MM.1S (cell line): Measurements from ENCODE around the gene SETBP1.

Experiments used
- DNase-seq: peaks from one replicate; pipeline ENCODE4 v3.0.0-alpha.2; 2015
- H2AFZ ChIP-seq: fragments of 300-600 bp; sonication (generic); 2 replicates; pipeline ENCODE4 v1.6.0; 2016; ENCODE audit warnings: antibody characterized with exemption, low read length
- H3F3A ChIP-seq: fragments of 300-600 bp; sonication (generic); 2 replicates; pipeline ENCODE4 v1.6.1; 2016; ENCODE audit warnings: mild to moderate bottlenecking, antibody characterized with exemption, low read length, moderate library complexity, mixed read lengths; ENCODE audit not compliant: insufficient read depth
- H3K27ac ChIP-seq: fragments of 300-600 bp; sonication (generic); 2 replicates; pipeline ENCODE4 v1.5.1; 2016; ENCODE audit warnings: mild to moderate bottlenecking, low read length
- H3K27me3 ChIP-seq: fragments of 300-600 bp; sonication (generic); replicated peaks from 2 replicates; pipeline ENCODE4 v1.6.0; 2016; ENCODE audit warnings: low read length; ENCODE audit not compliant: insufficient read depth
- H3K36me3 ChIP-seq: fragments of 300-600 bp; sonication (generic); replicated peaks from 2 replicates; pipeline ENCODE4 v1.6.1; 2016; ENCODE audit warnings: mild to moderate bottlenecking, low read length, mixed read lengths; ENCODE audit not compliant: insufficient read depth
- H3K4me1 ChIP-seq: fragments of 300-600 bp; sonication (generic); 2 replicates; pipeline ENCODE4 v1.6.1; 2016; ENCODE audit warnings: low read length, mixed read lengths
- H3K4me2 ChIP-seq: fragments of 300-600 bp; sonication (generic); 2 replicates; pipeline ENCODE4 v1.6.0; 2016; ENCODE audit warnings: low read depth, low read length
- H3K4me3 ChIP-seq: fragments of 300-600 bp; sonication (generic); 2 replicates; pipeline ENCODE4 v1.5.1; 2016; ENCODE audit warnings: low read length, mixed read lengths
- H3K79me2 ChIP-seq: fragments of 300-600 bp; sonication (generic); 2 replicates; pipeline ENCODE4 v1.6.1; 2016; ENCODE audit warnings: mixed run types, low read length, mixed read lengths
- H3K9ac ChIP-seq: fragments of 300-600 bp; sonication (generic); 2 replicates; pipeline ENCODE4 v1.6.1; 2016; ENCODE audit warnings: low read length, mixed read lengths
- H3K9me2 ChIP-seq: fragments of 300-600 bp; sonication (generic); replicated peaks from 2 replicates; pipeline ENCODE4 v1.6.1; 2016; ENCODE audit warnings: mild to moderate bottlenecking, low read length, mixed read lengths; ENCODE audit not compliant: insufficient read depth
- H3K9me3 ChIP-seq: fragments of 300-600 bp; sonication (generic); replicated peaks from 2 replicates; pipeline ENCODE4 v1.6.1; 2016; ENCODE audit warnings: mild to moderate bottlenecking, low read length, mixed read lengths; ENCODE audit not compliant: insufficient read depth
- H4K20me1 ChIP-seq: fragments of 300-600 bp; sonication (generic); 2 replicates; pipeline ENCODE4 v1.6.1; 2016; ENCODE audit warnings: mild to moderate bottlenecking, low read length, moderate library complexity, mixed read lengths; ENCODE audit not compliant: insufficient read depth
- EZH2 ChIP-seq: fragments of 300-600 bp; sonication (generic); optimal IDR thresholded peaks from 2 replicates; pipeline ENCODE3; 2017; ENCODE audit warnings: low read depth, mild to moderate bottlenecking, antibody characterized with exemption, low read length, mixed read lengths
- EZH2phosphoT487 ChIP-seq: fragments of 300-600 bp; sonication (generic); IDR thresholded peaks from 2 replicates; pipeline ENCODE4 v1.6.1; 2018; ENCODE audit warnings: antibody characterized with exemption, low read length
- TF ChIP-seq, protein P1 (sequence below): fragments of 300-600 bp; sonication (generic); IDR thresholded peaks from 2 replicates; pipeline ENCODE4 v1.5.1; 2016; ENCODE audit warnings: antibody characterized with exemption, low read length, mixed read lengths

The SETBP1 gene

GRCh38 chr18:44849361-44849760 lies 168.7 kb downstream of the SETBP1 start:
- no peaks in the 10 kb centered on the region for H3K27me3 ChIP-seq
- peaks cover 75% of the 10 kb centered on the region for H3K79me2 ChIP-seq
- H3F3A ChIP-seq: peaks cover 6% of the 10 kb centered on the region
- no peaks in the 10 kb centered on the region for H3K9me3 ChIP-seq
- H3K9me2 ChIP-seq: no peaks in the 10 kb centered on the region
- H3K4me3 ChIP-seq: no peak overlapping the region
- no peak overlapping the region for H2AFZ ChIP-seq
- H3K9ac ChIP-seq: no peak overlapping the region
- no peaks in the 10 kb centered on the region; the same call in 1 of the 2 replicates for H3K36me3 ChIP-seq
- peaks cover 30% of the 10 kb centered on the region for H3K4me1 ChIP-seq
- no peak for DNase-seq
- no peak overlapping the region for H3K4me2 ChIP-seq
- TF ChIP-seq EZH2 (no peak), EZH2phosphoT487 (no peak)
- TF ChIP-seq, protein P1, sequence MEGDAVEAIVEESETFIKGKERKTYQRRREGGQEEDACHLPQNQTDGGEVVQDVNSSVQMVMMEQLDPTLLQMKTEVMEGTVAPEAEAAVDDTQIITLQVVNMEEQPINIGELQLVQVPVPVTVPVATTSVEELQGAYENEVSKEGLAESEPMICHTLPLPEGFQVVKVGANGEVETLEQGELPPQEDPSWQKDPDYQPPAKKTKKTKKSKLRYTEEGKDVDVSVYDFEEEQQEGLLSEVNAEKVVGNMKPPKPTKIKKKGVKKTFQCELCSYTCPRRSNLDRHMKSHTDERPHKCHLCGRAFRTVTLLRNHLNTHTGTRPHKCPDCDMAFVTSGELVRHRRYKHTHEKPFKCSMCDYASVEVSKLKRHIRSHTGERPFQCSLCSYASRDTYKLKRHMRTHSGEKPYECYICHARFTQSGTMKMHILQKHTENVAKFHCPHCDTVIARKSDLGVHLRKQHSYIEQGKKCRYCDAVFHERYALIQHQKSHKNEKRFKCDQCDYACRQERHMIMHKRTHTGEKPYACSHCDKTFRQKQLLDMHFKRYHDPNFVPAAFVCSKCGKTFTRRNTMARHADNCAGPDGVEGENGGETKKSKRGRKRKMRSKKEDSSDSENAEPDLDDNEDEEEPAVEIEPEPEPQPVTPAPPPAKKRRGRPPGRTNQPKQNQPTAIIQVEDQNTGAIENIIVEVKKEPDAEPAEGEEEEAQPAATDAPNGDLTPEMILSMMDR: no peak
- no peaks in the 10 kb centered on the region for H4K20me1 ChIP-seq
- no peak overlapping the region for H3K27ac ChIP-seq

DNA sequence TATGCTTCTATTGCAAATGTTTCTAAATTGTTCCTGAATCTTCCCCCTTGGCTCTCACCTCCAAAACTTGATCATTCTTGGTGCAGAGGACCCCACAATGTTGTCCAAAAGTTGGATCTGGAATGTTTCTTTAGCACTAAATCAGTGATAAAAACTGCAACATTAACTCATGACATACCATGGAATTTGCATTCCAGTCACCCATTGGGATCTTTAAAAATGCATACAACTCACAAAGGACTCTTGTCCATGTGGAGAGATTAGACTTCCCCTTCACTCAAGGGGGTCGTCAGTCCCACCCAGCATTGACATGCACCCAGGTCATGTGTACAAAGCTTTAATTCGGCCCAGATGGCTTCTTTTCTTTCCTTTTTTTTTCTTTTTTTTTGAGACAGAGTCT lies 169.3 kb downstream of the SETBP1 start:
- Histone ChIP-seq H3K4me1 (peaks cover 30% of the 10 kb centered on the region), H3K27ac (no peak overlapping the region), H3K9me3 (no peaks in the 10 kb centered on the region), H3K9me2 (no peaks in the 10 kb centered on the region), H3K79me2 (peaks cover 74% of the 10 kb centered on the region), H3K27me3 (no peaks in the 10 kb centered on the region), H4K20me1 (no peaks in the 10 kb centered on the region), H3K4me2 (no peak overlapping the region), H3K36me3 (no peaks in the 10 kb centered on the region; the same call in 1 of the 2 replicates), H3F3A (peaks cover 6% of the 10 kb centered on the region), H2AFZ (no peak overlapping the region), H3K4me3 (no peak overlapping the region), H3K9ac (no peak overlapping the region)
- DNase-seq: no peak
- TF ChIP-seq, protein P1: no peak
- TF ChIP-seq EZH2: no peak
- no peak for TF ChIP-seq EZH2phosphoT487

DNA sequence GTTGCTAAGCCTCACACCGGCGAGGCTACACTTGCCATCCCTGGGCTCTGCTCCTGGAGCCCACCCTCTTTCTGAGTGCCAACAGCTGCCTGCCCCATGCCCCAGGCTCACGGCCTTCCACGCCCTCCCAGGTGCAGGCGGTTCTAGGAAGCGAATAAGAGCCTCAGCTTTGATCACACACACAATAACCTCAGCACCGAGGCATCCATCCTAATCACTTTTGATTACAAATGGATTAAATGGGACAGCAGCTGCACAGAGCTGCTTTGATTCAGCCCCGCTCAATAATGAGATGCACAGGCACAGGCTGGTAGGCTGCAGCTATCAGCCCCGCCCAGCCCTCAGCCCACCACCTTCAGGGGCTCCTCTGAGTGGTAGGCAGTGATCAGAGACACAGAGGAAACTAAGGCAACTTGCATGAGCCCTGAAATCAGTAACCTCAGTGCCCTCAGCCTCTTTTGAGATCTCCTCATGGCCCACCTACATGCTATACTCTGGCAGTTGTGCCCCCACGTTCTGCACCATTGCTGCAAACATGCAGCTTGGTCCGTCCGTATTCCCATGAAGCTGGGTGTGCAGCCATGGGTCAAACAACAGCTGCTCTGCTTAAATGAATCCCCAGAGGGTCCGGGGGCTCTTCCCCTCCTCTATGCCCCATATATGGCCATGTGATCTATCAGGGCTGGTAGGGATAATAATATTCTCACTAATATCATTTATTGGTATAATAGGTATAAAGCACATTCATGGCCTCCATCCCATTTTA lies 171.4 kb downstream of the SETBP1 start:
- H3K4me3 ChIP-seq: no peak overlapping the region
- H3K9me3 ChIP-seq: no peaks in the 10 kb centered on the region
- H3K4me1 ChIP-seq: peaks cover 37% of the 10 kb centered on the region
- peak overlapping the region; percentile 41; the same call in 1 of the 2 replicates for H3K27ac ChIP-seq
- H2AFZ ChIP-seq: no peak overlapping the region
- H3K9ac ChIP-seq: no peak overlapping the region
- no peaks in the 10 kb centered on the region; the same call in 1 of the 2 replicates for H3K36me3 ChIP-seq
- no peaks in the 10 kb centered on the region for H3K9me2 ChIP-seq
- no peak for TF ChIP-seq EZH2phosphoT487
- TF ChIP-seq EZH2: no peak
- TF ChIP-seq, protein P1: no peak
- H3K79me2 ChIP-seq: peaks cover 73% of the 10 kb centered on the region
- H3K27me3 ChIP-seq: no peaks in the 10 kb centered on the region
- no peak for DNase-seq
- H3K4me2 ChIP-seq: peak overlapping the region; percentile 20; the same call in 1 of the 2 replicates
- H3F3A ChIP-seq: peaks cover 6% of the 10 kb centered on the region
- H4K20me1 ChIP-seq: no peaks in the 10 kb centered on the region
